Globus pallidus (tissue), 1 donor: Measurements from ENCODE around the gene NDUFV1.
"Not testable (repeated sequence)": the region's sequence is repeated elsewhere in the genome, so short reads cannot be mapped to it uniquely, and the experiment has no call there.

Source experiments
- DNase-seq: peaks from one replicate; pipeline ENCODE4 v3.0.0-alpha.2; 2015; ENCODE audit warnings: low spot score

The NDUFV1 gene

DNA sequence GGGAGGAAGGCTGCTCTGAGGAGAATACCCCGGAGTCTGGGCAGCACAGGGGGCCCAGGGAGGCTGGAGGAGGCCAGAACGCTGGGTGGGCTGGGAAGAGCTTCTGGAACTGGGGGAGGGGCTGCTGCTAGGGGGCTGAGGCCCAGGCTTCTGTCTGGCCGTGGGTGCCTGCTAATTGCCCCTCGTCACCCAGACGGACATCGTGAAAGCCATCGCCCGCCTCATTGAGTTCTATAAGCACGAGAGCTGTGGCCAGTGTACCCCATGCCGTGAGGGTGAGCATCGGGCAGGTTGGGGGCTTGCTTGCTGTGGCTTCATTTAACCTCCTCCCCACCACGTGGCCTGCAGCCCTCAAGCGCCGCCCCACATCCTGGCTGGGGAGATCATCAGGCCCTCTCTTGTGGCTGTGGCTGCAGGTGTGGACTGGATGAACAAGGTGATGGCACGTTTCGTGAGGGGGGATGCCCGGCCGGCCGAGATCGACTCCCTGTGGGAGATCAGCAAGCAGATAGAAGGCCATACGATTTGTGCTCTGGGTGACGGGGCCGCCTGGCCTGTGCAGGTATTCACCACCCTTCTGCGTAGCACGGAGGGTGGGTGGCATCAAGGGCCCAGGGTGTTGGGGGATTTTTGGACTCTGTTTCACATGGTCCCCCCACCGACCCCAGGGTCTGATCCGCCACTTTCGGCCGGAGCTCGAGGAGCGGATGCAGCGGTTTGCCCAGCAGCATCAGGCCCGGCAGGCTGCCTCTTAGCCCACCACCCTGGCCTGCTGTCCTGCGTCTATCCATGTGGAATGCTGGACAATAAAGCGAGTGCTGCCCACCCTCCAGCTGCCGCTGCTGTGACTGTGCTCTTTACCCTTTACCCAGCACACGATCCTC is 5.2 kb downstream of the NDUFV1 start:
- DNase-seq, result no peak

DNA sequence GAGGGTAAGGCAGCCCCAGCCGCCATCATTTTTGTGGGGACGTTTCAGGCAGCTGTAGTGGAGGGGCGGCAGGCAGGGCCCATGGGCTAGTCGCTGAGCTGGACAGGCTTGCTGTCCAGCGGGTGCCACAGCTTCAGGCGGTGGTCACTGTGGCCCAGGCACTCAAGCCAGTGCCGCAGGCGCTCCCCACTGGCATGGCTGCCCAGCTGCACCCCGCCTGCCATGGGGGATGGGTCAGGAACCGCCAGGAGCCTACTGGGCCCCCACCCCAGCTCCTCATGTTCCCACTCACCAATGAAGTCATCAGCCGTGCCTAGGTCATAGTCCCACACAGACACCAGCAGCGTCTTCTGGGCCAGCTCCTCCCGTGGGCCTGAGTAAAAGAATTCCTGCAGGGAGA is 6.0 kb downstream of the NDUFV1 start:
- DNase-seq, result no peak

DNA sequence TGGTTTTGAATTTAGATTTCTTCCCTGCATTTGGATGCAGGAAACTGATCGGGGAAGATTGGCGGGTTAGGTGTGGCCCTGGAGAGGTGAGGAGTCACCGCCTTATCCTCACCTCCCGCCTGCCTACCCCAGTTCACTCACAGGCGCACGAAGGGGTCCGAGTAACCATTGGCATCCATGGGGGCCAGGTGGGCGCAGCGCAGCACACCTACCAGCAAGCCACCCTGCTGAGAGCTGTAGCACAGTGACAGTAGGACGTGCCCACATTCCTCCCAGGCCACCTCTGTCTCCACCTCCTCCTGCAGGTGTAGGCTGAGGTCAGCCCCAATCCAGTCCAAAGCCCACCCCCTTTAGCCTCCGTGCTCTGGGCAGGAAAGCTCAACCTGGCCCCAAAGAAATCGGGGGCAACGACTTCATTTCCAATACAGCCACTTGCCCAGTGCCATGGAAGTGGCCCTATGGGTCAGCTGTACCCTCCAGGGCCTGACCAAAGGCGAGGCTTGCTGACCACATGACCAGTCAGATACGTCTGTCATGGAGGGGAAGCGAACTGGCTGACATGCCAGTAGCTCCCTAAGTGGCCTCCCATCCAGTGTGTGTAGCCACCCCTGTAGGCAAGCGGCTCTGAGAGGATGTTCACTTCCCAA is 6.7 kb downstream of the NDUFV1 start:
- DNase-seq, result no peak

DNA sequence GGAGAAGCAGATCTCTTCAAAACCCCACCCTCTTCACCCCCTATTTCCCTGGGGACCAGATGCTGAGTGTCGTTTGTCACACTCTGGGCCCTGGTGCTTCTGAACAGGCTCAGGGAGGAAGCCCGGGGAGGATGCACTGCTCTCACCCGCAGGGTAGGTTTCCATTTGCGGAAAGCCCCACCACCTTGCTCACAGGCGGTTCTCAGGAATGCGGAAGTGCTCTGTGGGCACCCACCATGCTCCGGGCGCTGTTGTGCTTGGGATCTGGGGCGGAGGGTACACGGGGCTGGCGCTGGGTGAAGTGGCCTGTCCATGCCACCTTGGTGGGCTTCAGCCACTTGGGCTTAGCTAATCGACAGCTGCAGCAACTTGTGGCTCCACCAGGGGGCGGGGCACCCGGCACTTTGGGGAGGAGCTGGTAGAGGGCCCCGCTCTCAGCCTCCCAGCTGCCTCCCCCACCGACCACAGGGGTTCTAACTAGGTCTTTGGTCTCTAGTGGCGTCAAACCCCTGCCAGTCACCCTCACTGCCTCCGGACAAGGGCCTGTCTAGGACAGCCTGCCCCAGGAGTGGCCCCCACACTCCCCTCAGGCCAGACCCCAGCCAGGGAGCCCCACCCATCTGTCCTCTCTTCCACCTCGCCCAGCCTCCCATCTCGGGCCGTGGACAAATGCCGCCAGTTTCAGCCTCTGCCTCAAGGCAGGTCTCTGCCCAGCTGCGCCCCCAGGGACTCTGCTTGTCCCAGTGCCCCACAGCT is 7.4 kb downstream of the NDUFV1 start:
- DNase-seq, result no peak

DNA sequence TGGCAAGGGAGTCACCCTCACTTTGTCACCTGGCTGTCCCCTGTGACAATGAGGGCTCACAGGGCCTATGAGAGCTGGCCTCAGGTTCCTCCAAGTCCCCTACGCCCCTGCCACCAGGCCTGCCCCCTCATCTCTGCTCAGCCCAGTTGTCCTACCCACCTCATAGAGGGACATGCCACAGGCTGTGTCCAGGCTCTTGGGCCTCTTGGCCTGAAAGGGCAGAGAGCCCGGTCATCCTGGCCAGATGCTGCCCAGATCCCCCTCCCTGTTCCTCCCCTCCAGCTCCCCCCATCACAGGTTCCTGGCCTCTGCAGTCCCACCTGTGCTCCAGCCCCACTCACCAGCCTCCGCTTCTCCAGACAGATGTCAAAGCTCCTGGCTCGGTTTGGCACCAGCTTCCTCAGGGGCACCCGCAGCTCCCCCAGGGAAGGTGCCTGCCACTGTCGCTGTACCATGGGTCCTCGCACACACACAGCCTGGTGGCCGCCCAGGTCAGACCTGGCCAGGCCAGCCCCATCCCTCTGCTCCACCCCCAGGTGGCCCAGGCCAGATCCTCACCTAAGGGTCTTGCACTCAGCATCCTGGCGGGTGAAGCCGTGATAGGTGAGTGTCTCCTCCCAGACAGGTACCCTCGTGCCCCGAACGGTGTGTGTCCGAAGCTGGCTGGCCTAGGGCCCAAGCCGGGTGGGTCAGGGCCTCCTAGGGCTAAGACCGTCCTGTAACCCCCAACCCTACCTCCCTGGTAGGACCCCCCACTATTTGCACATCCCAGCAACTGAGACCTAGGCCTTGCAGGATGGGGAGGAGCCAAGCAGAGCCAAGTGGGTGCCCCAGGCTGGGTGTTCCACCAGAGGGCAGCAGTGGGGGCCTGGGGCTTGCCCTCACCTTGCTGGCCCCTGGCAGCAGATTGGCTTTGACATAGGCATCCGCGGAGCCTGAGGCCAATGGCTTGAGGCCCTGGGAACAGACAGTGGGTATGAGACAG is 8.3 kb downstream of the NDUFV1 start:
- no peak for DNase-seq

DNA sequence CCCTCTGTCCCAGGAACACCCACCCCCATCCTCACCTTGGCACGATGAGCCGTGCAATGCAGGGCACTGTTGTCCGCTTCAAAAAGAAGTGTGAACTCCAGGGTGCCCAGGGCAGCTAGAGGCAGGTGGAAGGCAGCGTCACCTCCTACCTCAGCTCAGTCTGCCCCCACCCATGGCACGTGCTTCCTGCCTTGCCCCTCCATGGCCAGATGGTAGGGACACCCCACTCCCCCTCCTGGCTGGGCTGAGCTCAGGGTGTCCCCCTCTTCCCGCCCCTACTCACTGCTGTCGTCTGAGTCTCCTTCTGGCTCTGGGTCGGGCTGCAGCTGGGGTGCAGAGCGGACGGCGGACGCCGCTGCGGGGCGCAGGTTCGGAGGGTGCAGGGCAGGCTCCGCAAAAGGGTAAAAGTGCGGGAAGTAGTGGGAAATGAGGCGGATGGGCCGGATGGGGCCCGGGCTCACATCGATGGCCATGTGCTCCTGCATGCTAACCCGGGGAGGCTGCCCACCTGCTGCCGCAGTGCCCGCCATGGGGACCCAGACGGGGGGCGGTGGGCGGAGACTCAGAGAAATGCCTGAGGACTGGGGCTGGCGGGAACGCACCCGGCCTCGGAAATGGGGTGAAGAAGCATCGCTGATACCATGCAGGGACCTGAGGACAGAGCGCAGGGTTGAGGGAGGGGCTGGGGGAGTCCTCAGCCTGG is 9.1 kb downstream of the NDUFV1 start:
- DNase-seq, result no peak

DNA sequence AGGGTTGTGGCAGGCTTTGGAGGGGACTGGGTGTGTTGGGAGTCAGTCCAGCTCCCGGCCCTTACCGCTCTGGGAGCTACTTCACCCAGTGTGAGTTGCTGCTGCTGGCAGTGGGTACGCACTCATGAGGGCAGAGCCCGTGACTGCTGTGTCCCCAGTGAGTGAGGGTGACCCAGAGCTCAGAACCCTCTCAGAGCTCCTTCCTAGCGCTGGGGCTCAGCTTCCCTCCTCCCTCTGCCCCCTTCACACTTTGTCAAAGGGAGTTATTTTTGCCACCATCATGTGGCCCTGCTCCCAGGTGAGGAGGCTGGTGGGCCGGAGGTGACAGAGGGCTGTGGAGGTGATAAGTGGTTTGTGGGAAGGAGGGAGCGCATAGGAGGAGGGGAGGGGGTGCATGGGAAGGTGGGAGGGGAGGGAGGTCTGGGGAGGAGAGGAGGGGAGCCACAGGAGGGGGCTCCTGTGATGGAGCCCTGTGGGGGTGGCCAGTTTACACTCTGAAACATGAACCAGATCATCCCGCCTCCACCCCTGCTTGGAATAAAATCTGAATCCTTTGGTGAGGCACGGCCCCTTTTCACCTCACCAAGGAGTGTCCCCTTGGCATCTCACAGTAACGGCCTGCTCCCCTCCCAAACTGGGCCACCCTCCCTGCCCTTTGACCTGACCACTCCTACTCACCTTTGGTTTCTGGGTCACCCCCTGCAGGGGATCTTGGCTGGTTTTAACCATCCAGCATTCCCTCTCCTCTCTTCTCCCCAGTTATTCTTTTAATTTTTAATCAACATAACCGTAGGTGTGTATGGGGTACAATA is 9.9 kb downstream of the NDUFV1 start:
- no peak for DNase-seq

DNA sequence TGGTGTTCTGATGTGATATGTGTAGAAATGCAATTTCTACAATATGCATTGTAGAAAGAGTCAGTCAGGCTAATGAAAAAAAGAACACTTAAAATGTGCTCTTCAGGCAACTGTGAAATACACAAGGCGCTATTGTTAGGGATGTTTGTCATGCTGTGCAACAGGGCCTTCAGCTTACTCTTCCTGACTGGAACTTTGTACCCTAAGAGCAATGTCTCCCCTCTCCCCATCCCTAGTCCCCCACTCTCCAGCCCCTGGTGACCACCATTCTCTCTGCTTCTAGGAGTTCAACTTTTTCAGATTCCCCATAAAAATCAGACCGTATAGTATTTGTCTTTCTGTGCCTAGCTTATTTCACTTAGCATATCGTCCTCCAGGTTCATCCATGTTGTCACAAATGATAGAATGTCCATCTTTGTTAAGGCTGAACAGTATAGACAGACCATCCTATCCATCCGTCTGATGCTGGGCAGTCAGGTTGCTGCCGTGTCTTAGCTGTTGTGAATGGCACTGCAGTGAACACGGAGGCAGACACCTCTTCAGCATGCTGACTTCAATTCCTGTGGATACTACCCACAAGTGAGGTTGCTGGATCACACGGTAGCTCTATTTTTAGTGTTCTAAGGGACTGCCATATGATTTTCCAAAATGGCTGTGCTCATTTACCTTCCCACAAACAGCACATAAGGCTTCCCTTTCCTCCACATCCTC is 10.7 kb downstream of the NDUFV1 start:
- DNase-seq, result no peak

DNA sequence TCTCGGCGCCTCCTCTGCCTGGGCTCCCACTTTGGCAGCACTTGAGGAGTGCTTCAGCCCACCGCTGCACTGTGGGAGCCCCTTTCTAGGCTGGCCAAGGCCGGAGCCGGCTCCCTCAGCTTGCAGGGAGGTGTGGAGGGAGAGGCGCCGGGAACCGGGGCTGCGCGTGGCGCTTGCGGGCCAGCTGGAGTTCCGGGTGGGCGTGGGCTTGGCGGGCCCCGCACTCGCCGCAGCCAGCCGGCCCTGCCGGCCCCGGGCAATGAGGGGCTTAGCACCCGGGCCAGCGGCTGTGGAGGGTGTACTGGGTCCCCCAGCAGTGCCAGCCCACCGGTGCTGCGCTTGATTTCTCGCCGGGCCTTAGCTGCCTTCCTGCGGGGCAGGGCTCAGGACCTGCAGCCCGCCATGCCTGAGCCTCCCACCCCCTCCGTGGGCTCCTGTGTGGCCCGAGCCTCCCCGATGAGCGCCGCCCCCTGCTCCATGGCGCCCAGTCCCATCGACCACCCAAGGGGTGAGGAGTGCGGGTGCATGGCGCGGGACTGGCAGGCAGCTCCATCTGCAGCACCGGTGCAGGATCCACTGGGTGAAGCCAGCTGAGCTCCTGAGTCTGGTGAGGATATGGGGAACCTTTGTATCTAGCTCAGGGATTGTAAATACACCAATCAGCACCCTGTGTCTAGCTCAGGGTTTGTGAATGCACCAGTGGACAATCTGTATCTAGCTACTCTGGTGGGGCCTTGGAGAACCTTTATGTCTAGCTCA is 12.3 kb downstream of the NDUFV1 start:
- not testable (repeated sequence) for DNase-seq

DNA sequence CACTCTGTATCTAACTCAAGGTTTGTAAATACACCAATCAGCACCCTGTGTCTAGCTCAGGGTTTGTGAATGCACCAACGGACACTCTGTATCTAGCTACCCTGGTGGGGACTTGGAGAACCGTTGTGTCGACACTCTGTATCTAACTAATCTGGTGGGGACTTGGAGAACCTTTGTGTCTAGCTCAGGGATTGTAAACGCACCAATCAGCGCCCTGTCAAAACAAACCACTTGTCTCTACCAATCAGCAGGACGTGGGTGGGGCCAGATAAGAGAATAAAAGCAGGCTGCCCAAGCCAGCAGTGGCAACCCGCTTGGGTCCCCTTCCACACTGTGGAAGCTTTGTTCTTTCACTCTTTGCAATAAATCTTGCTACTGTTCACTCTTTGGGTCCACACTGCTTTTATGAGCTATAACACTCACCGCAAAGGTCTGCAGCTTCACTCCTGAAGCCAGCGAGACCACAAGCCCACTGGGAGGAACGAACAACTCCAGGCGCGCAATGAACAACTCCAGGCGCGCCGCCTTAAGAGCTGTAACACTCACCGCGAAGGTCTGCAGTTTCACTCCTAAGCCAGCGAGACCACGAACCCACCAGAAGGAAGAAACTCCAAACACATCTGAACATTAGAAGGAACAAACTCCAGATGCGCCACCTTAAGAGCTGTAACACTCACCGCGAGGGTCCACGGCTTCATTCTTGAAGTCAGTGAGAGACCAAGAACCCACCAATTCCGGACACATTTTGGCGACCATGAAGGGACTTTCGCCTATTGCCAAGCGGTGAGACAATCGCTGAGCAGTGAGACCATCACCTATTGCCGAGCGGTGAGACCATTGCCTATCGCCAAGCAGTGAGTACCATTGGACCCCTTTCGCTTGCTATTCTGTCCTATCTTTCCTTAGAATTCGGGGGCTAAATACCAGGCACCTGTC is 13.2 kb downstream of the NDUFV1 start:
- not testable (repeated sequence) for DNase-seq

DNA sequence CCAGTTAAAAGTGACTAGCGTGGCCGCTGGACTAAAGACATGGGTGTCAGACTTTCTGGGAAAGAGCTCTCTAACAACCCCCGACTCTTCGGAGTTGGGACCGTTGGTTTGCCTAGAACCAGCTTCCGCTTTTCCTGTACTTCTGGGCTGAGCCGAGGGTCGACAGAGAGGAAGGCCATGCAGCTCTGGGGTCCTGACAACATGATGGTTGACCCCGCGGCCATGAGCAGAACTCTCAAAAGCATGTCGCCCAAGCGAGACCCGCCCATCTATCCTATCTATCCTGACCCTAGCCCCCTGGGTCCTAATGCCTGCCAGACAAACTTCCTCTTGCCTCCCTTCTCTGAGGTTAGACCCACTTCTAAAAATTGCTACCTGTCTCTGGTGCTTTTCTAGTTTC is 13.9 kb downstream of the NDUFV1 start:
- not testable (repeated sequence) for DNase-seq

DNA sequence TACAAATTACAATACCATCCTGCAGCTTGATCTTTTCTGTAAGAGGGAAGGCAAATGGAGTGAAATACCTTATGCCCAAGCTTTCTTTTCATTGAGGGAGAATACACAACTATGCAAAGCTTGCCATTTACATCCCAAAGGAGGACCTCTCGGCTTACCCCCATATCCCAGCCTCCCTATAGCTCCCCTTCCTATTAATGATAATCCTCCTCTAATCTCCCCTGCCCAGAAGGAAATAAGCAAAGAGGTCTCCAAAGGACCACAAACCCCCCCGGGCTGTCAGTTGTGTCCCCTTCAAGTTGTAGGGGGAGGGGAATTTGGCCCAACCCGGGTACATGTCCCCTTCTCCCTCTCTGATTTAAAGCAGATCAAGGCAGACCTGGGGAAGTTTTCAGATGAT is 15.2 kb downstream of the NDUFV1 start:
- not testable (repeated sequence) for DNase-seq

DNA sequence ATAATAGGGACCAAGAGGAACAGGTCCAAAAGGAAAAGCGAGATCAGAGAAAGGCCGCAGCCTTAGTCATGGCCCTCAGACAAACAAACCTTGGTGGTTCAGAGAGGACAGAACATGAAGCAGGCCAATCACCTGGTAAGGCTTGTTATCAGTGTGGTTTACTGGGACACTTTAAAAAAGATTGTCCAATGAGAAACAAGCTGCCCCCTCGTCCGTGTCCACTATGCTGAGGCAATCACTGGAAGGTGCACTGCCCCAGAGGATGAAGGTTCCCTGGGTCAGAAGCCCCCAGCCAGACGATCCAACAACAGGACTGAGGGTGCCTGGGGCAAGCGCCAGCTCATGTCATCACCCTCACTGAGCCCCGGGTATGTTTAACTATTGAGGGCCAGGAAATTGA is 16.2 kb downstream of the NDUFV1 start:
- not testable (repeated sequence) for DNase-seq

DNA sequence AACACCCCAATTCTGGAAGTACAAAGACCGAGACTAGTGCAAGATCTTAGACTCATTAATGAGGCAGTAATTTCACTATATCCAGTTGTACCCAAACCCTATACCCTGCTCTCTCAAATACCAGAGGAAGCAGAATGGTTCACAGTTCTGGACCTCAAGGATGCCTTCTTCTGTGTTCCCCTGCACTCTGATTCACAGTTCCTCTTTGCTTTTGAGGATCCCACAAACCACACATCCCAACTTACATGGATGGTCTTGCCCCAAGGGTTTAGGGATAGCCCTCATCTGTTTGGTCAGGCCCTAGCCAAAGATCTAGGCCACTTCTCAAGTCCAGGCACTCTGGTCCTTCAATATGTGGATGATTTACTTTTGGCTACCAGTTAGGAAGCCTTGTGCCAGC is 17.1 kb downstream of the NDUFV1 start:
- DNase-seq, result not testable (repeated sequence)

DNA sequence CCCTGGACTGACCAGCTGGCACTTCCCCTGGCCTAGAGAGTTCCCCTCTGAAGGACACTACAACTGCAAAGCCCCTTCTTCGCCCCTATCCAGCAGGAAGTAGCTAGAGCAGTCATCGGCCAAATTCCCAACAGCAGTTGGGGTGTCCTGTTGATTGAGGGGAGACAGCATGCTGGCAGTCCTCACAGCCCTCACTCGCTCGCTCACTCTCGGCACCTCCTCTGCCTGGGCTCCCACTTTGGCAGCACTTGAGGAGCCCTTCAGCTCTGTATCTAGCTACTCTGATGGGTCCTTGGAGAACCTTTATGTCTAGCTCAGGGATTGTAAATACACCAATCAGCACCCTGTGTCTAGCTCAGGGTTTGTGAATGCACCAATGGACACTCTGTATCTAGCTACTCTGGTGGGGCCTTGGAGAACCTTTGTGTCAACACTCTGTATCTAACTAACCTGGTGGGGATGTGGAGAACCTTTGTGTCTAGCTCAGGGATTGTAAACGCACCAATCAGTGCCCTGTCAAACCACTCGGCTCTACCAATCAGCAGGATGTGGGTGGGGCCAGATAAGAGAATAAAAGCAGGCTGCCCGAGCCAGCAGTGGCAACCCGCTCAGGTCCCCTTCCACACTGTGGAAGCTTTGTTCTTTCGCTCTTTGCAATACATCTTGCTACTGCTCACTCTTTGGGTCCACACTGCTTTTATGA is 19.5 kb downstream of the NDUFV1 start:
- not testable (repeated sequence) for DNase-seq

DNA sequence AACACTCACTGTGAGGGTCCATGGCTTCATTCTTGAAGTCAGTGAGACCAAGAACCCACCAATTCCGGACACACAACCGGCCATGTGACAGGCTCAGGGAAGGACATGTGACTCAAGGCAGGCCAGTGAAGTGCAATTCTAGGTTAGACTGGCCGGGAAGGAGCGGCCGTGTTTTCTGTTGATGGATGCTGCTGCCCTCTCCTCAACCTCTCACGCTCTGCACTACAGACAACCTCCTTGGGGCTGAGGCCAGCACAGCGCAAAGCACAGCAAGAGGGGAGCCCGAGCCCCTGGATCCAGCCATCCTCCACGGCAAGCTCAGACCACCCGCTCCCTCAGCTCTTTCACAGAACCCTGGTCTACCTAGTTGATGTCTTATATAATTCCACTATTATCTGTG is 20.2 kb downstream of the NDUFV1 start:
- no peak for DNase-seq

DNA sequence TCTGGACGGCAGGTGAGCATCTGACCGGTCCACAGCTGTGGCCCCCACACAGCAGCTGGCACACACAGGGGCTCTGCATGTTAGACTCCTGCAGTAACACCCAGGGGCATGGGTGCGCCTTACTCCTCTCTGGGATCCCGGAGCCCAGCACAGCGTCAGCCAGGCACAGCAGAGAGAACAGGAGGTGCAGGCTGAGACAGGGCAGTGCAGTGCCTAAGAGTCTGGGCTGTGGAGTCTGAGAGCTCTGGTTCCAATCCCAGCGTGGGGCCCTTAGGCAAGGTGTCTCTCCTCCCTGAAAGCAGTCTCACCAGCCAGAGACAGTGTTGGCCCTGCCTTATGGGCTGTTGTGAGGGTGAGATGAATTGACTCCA is 20.7 kb downstream of the NDUFV1 start:
- no peak for DNase-seq
